Dermis blood vessel endothelial cell (primary cell): ENCODE results near the gene ATP1A3. TPM values are rescaled to one million over a fixed set of nuclear protein-coding genes. Genes with fewer than 3 reads are reported as not detected.
A peak's percentile ranks its signal among the peaks of the same experiment; 100 is the strongest.
"Not testable (repeated sequence)": the region's sequence is repeated elsewhere in the genome, so short reads cannot be mapped to it uniquely, and the experiment has no call there.

Experiments
- DNase-seq: peaks from one replicate; pipeline ENCODE4 v3.0.0; 2010
- total RNA-seq: library from RNA; depleted of rRNA; stranded (reverse); fragments of >200 nt; gene quantifications from 2 replicates; pipeline ENCODE4 v1.2.3, GENCODE V29; 2014

ATP1A3 gene
- under 0.01 and 0.05 TPM in 2 replicates for total RNA-seq

GRCh38 chr19:41993612-41994483, at the start of gene ATP1A3:
TSS of gene ATP1A3 (minus strand) at chr19:41994230. CDS start at chr19:41994076, 154 bp downstream.
- peak; percentile 53 for DNase-seq

DNA sequence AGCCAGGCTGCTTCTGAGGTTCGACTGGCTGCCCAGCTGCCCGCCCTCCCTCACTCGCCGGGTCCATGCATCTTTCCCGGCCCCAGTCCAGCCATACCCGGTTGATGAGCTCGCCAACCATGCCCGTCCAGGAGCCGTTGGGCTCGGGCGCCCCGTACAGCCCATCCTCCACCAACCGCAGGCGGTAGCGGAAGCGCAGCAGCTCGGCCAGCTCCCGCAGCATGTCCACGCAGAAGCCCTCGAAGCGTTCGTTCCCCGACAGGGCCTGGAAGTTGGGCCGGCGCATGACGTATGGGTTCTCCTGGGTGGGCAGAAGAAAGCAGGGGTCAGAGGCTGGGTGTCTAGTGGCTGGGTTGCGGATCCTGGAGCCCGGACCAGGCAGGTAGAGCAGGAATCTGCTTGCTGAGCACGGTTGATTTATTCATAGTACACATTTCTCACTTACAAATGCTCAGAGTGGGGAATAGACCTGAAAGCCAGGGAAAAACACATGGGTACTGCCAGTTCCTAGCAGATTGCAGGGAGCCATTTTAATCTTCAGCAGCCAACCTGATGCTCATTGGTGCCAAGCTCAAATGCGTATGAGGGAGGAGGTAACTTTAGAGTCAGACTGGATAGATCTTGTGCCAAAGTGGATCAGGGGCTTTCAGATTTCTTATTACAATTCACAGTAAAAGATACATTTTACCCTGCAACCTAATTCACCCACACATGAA, 48.6 kb upstream of the ATP1A3 start:
- no peak for DNase-seq

- DNase-seq = not testable (repeated sequence)
Measured at GRCh38 chr19:42040491-42040890, 46.5 kb upstream of the ATP1A3 start.

GRCh38 chr19:42040031-42040430, 46.0 kb upstream of the ATP1A3 start:
- no peak for DNase-seq

DNA sequence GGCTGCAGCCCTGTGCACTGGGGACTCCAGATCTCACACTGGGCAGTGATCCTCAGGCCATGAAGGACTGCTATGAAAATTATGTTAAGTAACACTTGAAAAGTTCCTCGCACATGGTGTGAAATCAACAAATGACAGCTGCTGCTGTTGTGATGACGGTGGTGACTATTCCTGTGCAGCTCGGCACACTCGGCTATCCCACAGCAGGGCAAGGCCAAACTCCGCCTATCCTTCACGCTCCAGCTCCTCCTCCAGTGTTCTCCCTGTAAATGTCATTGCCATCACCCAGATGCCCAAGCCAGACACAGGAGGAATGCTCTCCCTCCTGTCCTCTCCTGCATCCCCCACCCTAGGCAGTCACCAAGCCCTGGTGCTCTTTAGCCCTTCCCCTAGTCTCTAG, 44.6 kb upstream of the ATP1A3 start:
- DNase-seq = no peak

GRCh38 chr19:42037649-42038048, 43.6 kb upstream of the ATP1A3 start:
- no peak for DNase-seq

DNA sequence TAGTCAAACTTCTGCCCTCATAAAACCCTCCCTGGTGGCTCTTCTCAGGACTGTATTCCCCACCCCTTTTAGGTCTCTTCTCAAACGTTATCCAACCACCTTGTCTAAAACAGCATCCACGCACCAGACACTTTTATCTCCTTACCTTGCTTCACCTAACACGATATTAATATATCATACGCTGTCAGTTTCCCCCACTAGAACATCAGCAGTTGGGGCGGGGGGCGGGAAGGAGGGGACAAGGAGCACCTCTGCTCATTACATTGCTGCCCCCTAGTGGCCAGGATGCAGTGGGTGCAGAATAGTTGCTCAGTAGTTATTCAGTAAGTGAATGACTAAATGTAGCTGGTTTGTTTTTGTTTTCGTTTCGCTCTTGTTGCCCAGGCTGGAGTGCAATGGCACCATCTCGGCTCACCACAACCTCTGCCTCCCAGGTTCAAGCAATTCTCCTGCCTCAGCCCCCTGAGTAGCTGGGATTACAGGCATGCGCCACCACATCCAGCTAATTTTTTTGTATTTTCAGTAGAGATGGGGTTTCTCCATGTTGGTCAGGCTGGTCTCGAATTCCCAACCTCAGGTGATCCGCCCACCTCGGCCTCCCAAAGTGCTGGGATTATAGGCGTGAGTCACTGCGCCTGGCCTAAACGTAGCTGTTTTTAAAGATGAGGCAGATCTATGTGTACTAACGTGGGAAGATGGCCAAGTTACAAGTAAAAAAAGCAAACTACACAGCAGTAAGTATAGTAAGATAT, 40.8 kb upstream of the ATP1A3 start:
- peak; percentile 78 for DNase-seq

DNA sequence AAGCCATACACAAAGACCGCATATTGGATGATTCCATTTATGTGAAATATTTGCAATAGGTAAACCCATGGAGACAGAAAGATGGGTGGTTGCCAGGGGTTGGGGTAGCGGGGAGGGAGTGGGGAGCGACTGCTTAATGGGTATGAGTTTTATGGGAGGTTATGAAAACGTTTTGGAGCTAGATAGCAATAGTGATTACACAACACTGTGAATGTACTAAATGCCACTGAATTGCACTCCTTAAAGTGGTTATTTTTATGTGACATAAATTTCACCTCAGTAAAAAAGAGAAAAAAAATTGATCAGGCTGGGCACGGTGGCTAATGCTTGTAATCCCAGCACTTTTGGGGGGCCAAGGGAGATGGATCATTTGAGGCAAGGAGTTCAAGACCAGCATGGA, 39.4 kb upstream of the ATP1A3 start:
- no peak for DNase-seq

DNA sequence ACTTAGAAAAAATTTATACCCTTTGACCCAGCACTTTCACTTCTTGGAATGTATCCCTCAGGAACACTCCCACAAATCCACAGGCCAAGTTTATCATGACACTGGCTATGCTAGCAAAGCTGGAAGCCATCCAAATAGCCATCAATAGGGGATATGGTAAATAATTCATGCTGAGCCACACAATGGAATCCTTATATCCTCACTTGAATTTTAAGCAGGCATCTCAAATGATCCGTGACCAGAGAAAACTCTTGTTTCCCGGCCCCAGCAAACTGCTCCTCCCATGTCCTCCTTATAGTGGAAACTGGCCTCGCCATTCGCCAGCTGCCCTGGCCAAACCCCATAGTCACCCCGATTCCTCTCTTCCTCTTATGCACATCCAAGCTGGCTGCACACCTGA, 38.4 kb upstream of the ATP1A3 start:
- no peak for DNase-seq

- no peak for DNase-seq
Measured at GRCh38 chr19:42030645-42031440, 36.8 kb upstream of the ATP1A3 start.

DNA sequence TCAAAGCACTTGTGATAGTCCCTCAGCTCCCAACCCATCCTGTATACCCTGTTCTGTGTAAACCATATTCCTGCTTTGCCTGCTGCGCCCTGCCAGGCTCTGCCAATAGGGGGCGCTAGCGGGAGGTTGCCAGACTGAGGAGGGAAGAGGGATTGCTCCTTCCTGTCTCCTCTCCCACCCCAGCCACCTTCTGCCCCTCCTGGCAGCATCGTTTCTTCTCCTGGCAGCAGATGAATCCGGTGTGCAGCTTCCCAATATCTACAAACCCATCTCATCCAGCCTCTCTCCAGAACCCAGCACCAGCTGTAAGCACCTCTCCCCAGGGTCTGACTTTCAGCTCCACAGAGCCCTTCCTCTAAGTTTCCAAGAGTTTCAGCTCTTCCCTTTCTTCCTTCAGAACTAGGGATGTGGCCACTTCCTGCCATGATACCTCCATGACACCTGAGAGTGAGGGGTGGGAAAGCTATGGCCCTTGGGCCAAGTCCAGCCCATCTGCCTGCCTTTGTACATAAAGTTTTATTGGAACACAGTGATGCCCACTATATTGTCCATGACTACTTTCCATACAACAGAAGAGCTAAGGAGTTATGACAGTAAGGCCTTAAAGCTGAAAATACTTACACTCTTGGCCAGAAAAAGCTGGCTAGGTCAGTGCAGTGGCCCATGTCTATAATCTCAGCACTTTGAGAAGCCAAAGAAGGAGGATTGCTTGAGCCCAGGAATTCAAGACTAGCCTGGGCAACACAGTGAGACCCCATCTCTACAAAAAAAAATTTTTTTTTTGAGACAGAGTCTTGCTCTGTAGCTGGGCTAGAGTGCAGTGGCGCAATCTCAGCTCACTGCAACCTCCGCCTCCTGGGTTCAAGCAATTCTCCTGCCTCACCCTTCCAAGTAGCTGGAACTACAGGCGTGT, 34.5 kb upstream of the ATP1A3 start:
- peak; percentile 7 for DNase-seq

- no peak for DNase-seq
Measured at GRCh38 chr19:42024622-42025111, 30.6 kb upstream of the ATP1A3 start.

- DNase-seq = no peak
Measured at GRCh38 chr19:42023943-42024260, 29.9 kb upstream of the ATP1A3 start.

DNA sequence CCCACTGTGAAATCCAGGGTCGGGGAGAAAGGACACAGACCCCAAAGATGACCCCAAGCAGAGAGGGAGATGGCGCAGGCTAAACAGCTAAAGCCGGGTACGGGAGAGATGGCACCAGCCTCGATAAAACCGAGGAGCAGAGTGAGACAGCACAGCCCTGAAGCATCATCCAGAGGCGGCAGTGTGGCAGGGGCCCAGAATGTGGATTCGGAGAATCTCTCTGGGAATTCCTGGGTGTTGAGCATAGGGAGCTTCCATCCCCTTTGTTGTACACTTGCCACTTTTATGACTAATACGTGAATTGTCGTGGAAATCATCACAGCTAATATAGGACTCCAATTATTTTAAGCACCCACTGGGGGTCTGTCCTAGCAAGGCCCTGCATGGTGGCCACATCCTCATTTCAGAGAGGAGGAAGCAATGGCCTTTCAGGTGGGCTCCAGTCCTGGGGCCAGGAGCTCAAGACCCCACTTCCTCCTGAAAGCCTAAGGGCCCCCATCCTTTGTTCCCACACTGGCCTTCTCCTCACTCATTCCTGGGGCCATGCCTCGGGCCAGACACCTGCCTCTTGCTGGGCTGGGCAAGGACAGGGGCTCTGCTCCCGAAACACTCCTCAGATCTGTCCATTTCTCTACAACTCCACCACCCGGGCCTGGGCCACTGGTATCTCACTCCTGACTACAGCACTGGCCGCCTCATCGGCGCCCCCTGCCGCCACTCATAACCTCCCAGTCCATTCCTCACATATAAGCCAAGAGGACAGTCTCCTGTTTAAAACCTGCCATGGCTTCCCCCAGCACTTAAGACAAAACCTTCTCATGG, 29.3 kb upstream of the ATP1A3 start:
- DNase-seq = peak; percentile 30

DNA sequence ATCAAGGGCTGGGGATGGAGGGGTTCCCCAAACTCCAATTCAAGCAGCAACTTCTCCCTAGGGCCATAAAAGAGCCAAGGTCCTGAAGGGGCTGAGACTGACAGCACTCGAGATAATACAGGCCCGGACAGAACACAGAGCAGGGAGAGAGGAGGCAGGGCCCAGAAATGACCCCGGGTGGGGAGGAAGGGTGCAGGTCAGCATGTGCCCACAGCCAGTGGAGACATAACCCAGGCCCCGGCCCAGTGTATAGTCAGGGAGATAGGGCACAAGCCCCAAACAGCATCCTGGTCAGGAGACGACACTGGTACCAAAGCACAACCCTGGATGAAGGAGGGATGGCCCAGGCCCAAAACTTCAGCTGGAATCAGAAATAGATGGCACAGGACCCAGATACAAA, 28.6 kb upstream of the ATP1A3 start:
- DNase-seq = no peak

GRCh38 chr19:42021185-42021584, 27.2 kb upstream of the ATP1A3 start:
- DNase-seq = no peak

- no peak for DNase-seq
Measured at GRCh38 chr19:42018503-42019193, 24.6 kb upstream of the ATP1A3 start.

- DNase-seq = no peak
Measured at GRCh38 chr19:42017040-42017439, 23.0 kb upstream of the ATP1A3 start.

GRCh38 chr19:42012747-42013146, 18.7 kb upstream of the ATP1A3 start:
- DNase-seq = not testable (repeated sequence)
